NT2/D1 (cell line): Measurements from ENCODE around the gene KLHL26.
"Not testable (repeated sequence)": the region's sequence is repeated elsewhere in the genome, so short reads cannot be mapped to it uniquely, and the experiment has no call there.

Experiments used
- SUZ12 ChIP-seq: IDR thresholded peaks from 2 replicates; pipeline ENCODE4 v1.6.1; 2011; ENCODE audit not compliant: insufficient read length, insufficient read depth; ENCODE audit errors: extremely low read depth
- YY1 ChIP-seq: IDR thresholded peaks from 2 replicates; pipeline ENCODE4 v1.6.1; 2011; ENCODE audit not compliant: insufficient read length, insufficient read depth

DNA sequence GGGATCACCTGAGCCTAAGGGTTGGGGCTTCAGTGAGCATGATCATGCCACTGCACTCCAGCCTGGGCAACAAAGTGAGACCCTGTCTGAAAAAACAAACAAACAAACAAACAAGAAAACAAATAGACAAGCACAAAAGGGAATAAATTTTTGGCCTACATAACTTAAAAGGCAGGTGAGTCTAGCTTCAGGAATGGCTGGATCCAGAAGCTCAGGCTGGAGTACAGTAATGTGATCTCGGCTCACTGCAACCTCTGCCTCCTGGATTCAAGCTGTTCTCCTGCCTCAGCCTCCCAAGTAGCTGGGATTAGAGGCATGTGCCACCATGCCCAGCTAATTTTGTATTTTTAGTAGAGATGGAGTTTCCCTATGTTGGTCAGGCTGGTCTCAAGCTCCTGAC, 43.3 kb downstream of the KLHL26 start:
- not testable (repeated sequence) for TF ChIP-seq SUZ12, YY1
